ENCODE measurements around the gene PLEKHG3.

GRCh38 chr14:64757601-64758000 lies 53.4 kb downstream of the PLEKHG3 start:
- TF ChIP-seq, protein P1, sequence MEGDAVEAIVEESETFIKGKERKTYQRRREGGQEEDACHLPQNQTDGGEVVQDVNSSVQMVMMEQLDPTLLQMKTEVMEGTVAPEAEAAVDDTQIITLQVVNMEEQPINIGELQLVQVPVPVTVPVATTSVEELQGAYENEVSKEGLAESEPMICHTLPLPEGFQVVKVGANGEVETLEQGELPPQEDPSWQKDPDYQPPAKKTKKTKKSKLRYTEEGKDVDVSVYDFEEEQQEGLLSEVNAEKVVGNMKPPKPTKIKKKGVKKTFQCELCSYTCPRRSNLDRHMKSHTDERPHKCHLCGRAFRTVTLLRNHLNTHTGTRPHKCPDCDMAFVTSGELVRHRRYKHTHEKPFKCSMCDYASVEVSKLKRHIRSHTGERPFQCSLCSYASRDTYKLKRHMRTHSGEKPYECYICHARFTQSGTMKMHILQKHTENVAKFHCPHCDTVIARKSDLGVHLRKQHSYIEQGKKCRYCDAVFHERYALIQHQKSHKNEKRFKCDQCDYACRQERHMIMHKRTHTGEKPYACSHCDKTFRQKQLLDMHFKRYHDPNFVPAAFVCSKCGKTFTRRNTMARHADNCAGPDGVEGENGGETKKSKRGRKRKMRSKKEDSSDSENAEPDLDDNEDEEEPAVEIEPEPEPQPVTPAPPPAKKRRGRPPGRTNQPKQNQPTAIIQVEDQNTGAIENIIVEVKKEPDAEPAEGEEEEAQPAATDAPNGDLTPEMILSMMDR (IDR thresholded peaks at IDR 0.05; ENCODE audit: low read length), result no peak
- no peak for TF ChIP-seq EZH2 (optimal IDR thresholded peaks at IDR 0.05; ENCODE audit: low read depth, low read length)

All from MM.1S (cell line).